Measurements from ENCODE around the gene CADM2.

- TF ChIP-seq POLR2A (IDR thresholded peaks at IDR 0.05): no peak
- no peak for TF ChIP-seq CTCF (IDR thresholded peaks at IDR 0.05)
These were observed 644.6 kb downstream of the CADM2 start for GRCh38 chr3:85603378-85603777.

All from thyroid gland (tissue), 4 donors.